ENCODE results near the gene PACSIN3.

GRCh38 chr11:47131136-47131535 is 55.1 kb downstream of the PACSIN3 start:
- TF ChIP-seq POLR2A (IDR thresholded peaks at IDR 0.05; ENCODE audit: low read length), result no peak
- no peak for TF ChIP-seq GATA1 (IDR thresholded peaks at IDR 0.05; ENCODE audit: low read depth, low read length)

Data from erythroblast (primary cell).